PC-3 (cell line): ENCODE data around the gene MAGI2.

ENCODE experiments used
- EZH2 ChIP-seq: fragments of 300-600 bp; sonication (generic); IDR thresholded peaks from one replicate; pipeline ENCODE4 v1.6.1; 2017; ENCODE audit warnings: antibody characterized with exemption, mild to moderate bottlenecking, low read length; ENCODE audit not compliant: unreplicated experiment
- TF ChIP-seq, protein P1 (sequence below): fragments of 300-600 bp; sonication (generic); conservative IDR thresholded peaks from 2 replicates; pipeline ENCODE4 v1.5.1; 2017; ENCODE audit warnings: antibody characterized with exemption, low read depth, mild to moderate bottlenecking, low read length

DNA sequence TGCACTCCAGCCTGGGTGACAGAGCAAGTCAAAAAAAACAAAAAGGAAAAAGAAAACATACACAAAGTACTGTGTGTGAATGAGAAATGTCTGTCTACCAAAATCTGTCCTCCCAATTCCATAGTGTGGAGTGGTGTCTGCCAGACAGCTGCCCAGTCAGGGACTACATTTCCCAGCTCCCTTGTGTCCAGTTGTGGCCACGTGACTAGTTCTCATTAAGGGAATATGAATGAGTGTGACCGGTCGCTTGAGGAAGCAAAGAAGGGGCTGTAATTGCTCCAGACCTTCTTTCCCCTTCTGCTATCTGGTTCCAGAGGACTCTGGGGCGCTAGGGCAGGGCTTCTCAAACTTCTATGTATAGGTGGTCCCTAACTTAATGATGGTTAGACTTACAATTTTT lies 1450.8 kb downstream of the MAGI2 start:
- TF ChIP-seq, protein P1, sequence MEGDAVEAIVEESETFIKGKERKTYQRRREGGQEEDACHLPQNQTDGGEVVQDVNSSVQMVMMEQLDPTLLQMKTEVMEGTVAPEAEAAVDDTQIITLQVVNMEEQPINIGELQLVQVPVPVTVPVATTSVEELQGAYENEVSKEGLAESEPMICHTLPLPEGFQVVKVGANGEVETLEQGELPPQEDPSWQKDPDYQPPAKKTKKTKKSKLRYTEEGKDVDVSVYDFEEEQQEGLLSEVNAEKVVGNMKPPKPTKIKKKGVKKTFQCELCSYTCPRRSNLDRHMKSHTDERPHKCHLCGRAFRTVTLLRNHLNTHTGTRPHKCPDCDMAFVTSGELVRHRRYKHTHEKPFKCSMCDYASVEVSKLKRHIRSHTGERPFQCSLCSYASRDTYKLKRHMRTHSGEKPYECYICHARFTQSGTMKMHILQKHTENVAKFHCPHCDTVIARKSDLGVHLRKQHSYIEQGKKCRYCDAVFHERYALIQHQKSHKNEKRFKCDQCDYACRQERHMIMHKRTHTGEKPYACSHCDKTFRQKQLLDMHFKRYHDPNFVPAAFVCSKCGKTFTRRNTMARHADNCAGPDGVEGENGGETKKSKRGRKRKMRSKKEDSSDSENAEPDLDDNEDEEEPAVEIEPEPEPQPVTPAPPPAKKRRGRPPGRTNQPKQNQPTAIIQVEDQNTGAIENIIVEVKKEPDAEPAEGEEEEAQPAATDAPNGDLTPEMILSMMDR = no peak
- TF ChIP-seq EZH2 = no peak
